OCI-LY3 (cell line): ENCODE measurements around the gene NRG2.

Source experiments
- H2AFZ ChIP-seq: fragments of 200-600, 300-600 bp; shearing (Covaris generic); 2 replicates; pipeline ENCODE4 v1.6.0; 2014; ENCODE audit warnings: antibody characterized with exemption, low read depth, low read length
- H3K27ac ChIP-seq: fragments of 200-600, 300-600 bp; sonication (generic); 2 replicates; pipeline ENCODE4 v1.5.1; 2014; ENCODE audit warnings: mild to moderate bottlenecking, low read length, moderate library complexity, mixed read lengths
- H3K27me3 ChIP-seq: fragments of 200-600, 300-600 bp; sonication (generic); 2 replicates; pipeline ENCODE4 v1.6.1; 2014; ENCODE audit warnings: low read depth, low read length, mixed read lengths
- H3K36me3 ChIP-seq: fragments of 200-600, 300-600 bp; sonication (generic); replicated peaks from 2 replicates; pipeline ENCODE3; 2014; ENCODE audit warnings: low read depth, low read length, mixed read lengths
- H3K4me1 ChIP-seq: fragments of 300-600, 200-600 bp; sonication (generic); 2 replicates; pipeline ENCODE4 v1.6.1; 2014; ENCODE audit warnings: low read length, mixed read lengths
- H3K4me2 ChIP-seq: fragments of 200-600, 300-600 bp; sonication (generic); 2 replicates; pipeline ENCODE4 v1.6.1; 2014; ENCODE audit warnings: low read length, mixed read lengths
- H3K4me3 ChIP-seq: fragments of 300-600, 200-600 bp; sonication (generic); 2 replicates; pipeline ENCODE4 v1.5.1; 2014; ENCODE audit warnings: antibody characterized with exemption, mild to moderate bottlenecking, low read length, moderate library complexity
- H3K79me2 ChIP-seq: fragments of 300-600, 200-600 bp; shearing (Covaris generic); 2 replicates; pipeline ENCODE4 v1.6.1; 2014; ENCODE audit warnings: mild to moderate bottlenecking, low read length, mixed read lengths
- H3K9ac ChIP-seq: fragments of 300-600, 200-600 bp; shearing (Covaris generic); 2 replicates; pipeline ENCODE4 v1.6.0; 2014; ENCODE audit warnings: mild to moderate bottlenecking, low read length, moderate library complexity
- H3K9me3 ChIP-seq: fragments of 200-600, 300-600 bp; shearing (Covaris generic); 2 replicates; pipeline ENCODE4 v1.6.1; 2014; ENCODE audit warnings: low read length, mixed read lengths; ENCODE audit not compliant: insufficient read depth
- H4K20me1 ChIP-seq: fragments of 200-600, 300-600 bp; sonication (generic); 2 replicates; pipeline ENCODE4 v1.6.1; 2016; ENCODE audit warnings: low read length, mixed read lengths; ENCODE audit not compliant: insufficient read depth
- CTCF ChIP-seq: fragments of 200-600, 300-600 bp; sonication (generic); IDR thresholded peaks from 2 replicates; pipeline ENCODE4 v1.5.1; 2014; ENCODE audit warnings: antibody characterized with exemption, low read length, low read depth
- EZH2phosphoT487 ChIP-seq: fragments of 200-600 bp; shearing (Covaris generic); IDR thresholded peaks from 2 replicates; pipeline ENCODE4 v1.6.1; 2018; ENCODE audit warnings: antibody characterized with exemption, mixed run types, low read depth

Gene NRG2

GRCh38 chr5:139926797-139927503 lies 116.1 kb downstream of the NRG2 start:
- Histone ChIP-seq H3K27ac (no peak overlapping the region), H3K4me1 (no peaks in the 10 kb centered on the region), H4K20me1 (no peaks in the 10 kb centered on the region), H3K9ac (no peak overlapping the region), H3K9me3 (no peaks in the 10 kb centered on the region), H3K4me3 (no peak overlapping the region), H3K36me3 (no peaks in the 10 kb centered on the region), H3K4me2 (no peak overlapping the region), H3K79me2 (no peaks in the 10 kb centered on the region), H3K27me3 (peaks cover 21% of the 10 kb centered on the region; the same call in 1 of the 2 replicates), H2AFZ (no peak overlapping the region)
- TF ChIP-seq CTCF: no peak
- TF ChIP-seq EZH2phosphoT487: no peak

- H3K27ac ChIP-seq: no peak overlapping the region
- H3K4me1 ChIP-seq: no peaks in the 10 kb centered on the region
- no peak overlapping the region for H3K9ac ChIP-seq
- TF ChIP-seq EZH2phosphoT487: no peak
- no peak for TF ChIP-seq CTCF
- no peak overlapping the region for H3K4me3 ChIP-seq
- H3K9me3 ChIP-seq: no peaks in the 10 kb centered on the region
- H3K27me3 ChIP-seq: peaks cover 21% of the 10 kb centered on the region; the same call in 1 of the 2 replicates
- no peak overlapping the region for H2AFZ ChIP-seq
- no peaks in the 10 kb centered on the region for H3K79me2 ChIP-seq
- H3K4me2 ChIP-seq: no peak overlapping the region
- no peaks in the 10 kb centered on the region for H4K20me1 ChIP-seq
- no peaks in the 10 kb centered on the region for H3K36me3 ChIP-seq
Measured at GRCh38 chr5:139925650-139926640, 117.2 kb downstream of the NRG2 start.

- Histone ChIP-seq H3K79me2 (no peaks in the 10 kb centered on the region), H4K20me1 (no peaks in the 10 kb centered on the region), H3K27me3 (peaks cover 17% of the 10 kb centered on the region; the same call in 1 of the 2 replicates), H3K4me2 (no peak overlapping the region), H3K9ac (no peak overlapping the region), H3K4me3 (no peak overlapping the region), H3K27ac (no peak overlapping the region), H3K9me3 (no peaks in the 10 kb centered on the region), H3K36me3 (no peaks in the 10 kb centered on the region), H2AFZ (no peak overlapping the region), H3K4me1 (no peaks in the 10 kb centered on the region)
- TF ChIP-seq CTCF (no peak), EZH2phosphoT487 (no peak)
Measured at GRCh38 chr5:139925216-139925562, 117.9 kb downstream of the NRG2 start.
